ENCODE results near the gene TMEM161A.

TMEM161A gene

DNA sequence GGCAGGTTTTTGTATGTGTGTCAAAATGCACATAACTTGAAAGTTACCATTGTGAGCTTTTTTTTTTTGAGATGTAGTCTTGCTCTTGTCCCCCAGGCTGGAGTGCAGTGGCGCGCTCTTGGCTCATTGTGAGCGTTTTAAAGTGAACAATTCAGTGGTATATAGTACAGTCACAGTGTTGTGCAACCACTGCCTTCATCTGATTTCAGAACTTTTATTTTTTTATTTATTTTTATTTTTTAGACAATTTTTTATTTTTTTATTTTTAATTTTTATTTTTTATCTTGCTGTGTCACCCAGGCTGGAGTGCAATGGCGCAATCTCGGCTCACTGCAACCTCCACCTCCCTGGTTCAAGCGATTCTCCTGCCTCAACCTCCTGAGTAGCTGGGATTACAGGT is 59.5 kb downstream of the TMEM161A start:
- no peaks in the 10 kb centered on the region for H3K9me3 ChIP-seq (ENCODE audit: severe bottlenecking)
- H3K27me3 ChIP-seq (ENCODE audit: insufficient read depth, poor library complexity, severe bottlenecking): no peaks in the 10 kb centered on the region
- no peak overlapping the region for H3K4me3 ChIP-seq (ENCODE audit: severe bottlenecking)
- no peak overlapping the region for H3K27ac ChIP-seq (ENCODE audit: poor library complexity, severe bottlenecking)
- ATAC-seq (ENCODE audit: low read depth): no peak
- no peak for DNase-seq (ENCODE audit: low spot score)
- no peaks in the 10 kb centered on the region for H3K4me1 ChIP-seq (ENCODE audit: insufficient read depth, poor library complexity, severe bottlenecking)
- TF ChIP-seq, protein P1, sequence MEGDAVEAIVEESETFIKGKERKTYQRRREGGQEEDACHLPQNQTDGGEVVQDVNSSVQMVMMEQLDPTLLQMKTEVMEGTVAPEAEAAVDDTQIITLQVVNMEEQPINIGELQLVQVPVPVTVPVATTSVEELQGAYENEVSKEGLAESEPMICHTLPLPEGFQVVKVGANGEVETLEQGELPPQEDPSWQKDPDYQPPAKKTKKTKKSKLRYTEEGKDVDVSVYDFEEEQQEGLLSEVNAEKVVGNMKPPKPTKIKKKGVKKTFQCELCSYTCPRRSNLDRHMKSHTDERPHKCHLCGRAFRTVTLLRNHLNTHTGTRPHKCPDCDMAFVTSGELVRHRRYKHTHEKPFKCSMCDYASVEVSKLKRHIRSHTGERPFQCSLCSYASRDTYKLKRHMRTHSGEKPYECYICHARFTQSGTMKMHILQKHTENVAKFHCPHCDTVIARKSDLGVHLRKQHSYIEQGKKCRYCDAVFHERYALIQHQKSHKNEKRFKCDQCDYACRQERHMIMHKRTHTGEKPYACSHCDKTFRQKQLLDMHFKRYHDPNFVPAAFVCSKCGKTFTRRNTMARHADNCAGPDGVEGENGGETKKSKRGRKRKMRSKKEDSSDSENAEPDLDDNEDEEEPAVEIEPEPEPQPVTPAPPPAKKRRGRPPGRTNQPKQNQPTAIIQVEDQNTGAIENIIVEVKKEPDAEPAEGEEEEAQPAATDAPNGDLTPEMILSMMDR (IDR thresholded peaks at IDR 0.05; ENCODE audit: poor library complexity, severe bottlenecking): no peak
- H3K36me3 ChIP-seq (ENCODE audit: low read depth): no peaks in the 10 kb centered on the region

DNA sequence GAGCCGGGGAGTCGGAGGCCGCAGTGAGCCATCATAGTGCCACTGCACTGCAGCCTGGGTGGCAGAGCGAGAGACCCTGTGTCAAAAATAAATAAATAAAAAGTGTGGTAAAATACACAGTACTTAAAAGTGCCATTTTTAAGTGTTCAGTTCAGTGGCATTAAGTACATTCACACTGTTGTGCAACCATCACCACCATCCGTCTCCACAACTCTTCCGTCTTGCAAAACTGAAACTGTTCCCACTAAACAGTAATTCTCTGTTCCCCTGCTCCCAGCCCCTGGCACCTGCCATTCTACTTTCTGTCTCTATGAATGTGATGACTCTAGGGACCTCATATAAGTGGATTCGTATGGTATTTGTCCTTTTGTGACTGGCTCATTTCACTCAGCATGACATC is 61.2 kb downstream of the TMEM161A start:
- no peak overlapping the region for H3K27ac ChIP-seq (ENCODE audit: poor library complexity, severe bottlenecking)
- TF ChIP-seq, protein P1 (IDR thresholded peaks at IDR 0.05; ENCODE audit: poor library complexity, severe bottlenecking): no peak
- H3K4me1 ChIP-seq (ENCODE audit: insufficient read depth, poor library complexity, severe bottlenecking): no peaks in the 10 kb centered on the region
- DNase-seq (ENCODE audit: low spot score) (no peak), ATAC-seq (ENCODE audit: low read depth) (no peak)
- no peaks in the 10 kb centered on the region for H3K27me3 ChIP-seq (ENCODE audit: insufficient read depth, poor library complexity, severe bottlenecking)
- no peak overlapping the region for H3K4me3 ChIP-seq (ENCODE audit: severe bottlenecking)
- H3K36me3 ChIP-seq (ENCODE audit: low read depth): no peaks in the 10 kb centered on the region
- H3K9me3 ChIP-seq (ENCODE audit: severe bottlenecking): no peaks in the 10 kb centered on the region

DNA sequence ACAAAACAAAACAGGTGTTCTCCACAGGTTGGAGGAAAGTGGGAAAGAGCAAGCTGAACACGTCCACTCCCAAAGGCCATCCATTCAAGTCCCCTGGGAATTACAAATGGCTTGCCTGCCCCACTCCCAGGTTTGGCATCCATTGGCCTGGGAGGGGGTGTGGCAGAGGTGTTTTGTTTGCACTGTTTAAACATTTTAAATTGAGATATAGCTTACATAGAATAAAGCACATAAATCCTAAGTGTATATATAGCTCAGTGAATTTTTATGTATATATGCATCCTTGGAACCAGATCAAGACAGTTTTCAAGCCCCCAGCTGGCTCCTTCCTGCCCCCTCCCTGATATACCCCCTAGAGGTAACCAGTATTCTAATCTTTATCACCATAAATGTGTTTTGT is 61.8 kb downstream of the TMEM161A start:
- TF ChIP-seq, protein P1 (IDR thresholded peaks at IDR 0.05; ENCODE audit: poor library complexity, severe bottlenecking): no peak

DNA sequence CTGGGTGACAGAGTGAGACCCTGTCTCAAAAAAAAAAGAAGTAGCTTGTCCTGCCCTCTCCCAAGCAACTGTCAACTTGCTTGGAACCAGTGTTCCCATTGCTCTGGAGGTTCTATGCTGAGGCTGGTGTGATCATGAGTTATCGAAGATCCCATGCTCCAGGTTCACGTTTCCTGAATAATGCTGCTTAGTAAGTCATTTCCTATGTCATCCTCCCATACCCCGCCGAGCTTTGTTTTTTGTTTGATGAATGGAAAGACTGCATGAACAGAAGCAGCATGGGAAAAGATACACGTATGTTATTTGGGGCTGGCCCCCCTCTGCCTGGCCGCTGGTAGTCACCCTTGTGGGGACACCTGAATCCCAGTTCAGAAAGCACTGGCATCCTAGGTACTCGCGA is 63.2 kb downstream of the TMEM161A start:
- no peaks in the 10 kb centered on the region for H3K36me3 ChIP-seq (ENCODE audit: low read depth)
- no peak overlapping the region for H3K27ac ChIP-seq (ENCODE audit: poor library complexity, severe bottlenecking)
- TF ChIP-seq, protein P1 (IDR thresholded peaks at IDR 0.05; ENCODE audit: poor library complexity, severe bottlenecking): no peak
- no peaks in the 10 kb centered on the region for H3K4me1 ChIP-seq (ENCODE audit: insufficient read depth, poor library complexity, severe bottlenecking)
- DNase-seq (ENCODE audit: low spot score): no peak
- no peak overlapping the region for H3K4me3 ChIP-seq (ENCODE audit: severe bottlenecking)
- no peaks in the 10 kb centered on the region for H3K27me3 ChIP-seq (ENCODE audit: insufficient read depth, poor library complexity, severe bottlenecking)
- ATAC-seq (ENCODE audit: low read depth): no peak
- no peaks in the 10 kb centered on the region for H3K9me3 ChIP-seq (ENCODE audit: severe bottlenecking)

More for the DNA sequence above, 61.8 kb downstream of the TMEM161A start:
- DNase-seq (ENCODE audit: low spot score) (no peak), ATAC-seq (ENCODE audit: low read depth) (no peak)
- H3K9me3 ChIP-seq (ENCODE audit: severe bottlenecking): no peaks in the 10 kb centered on the region
- no peak overlapping the region for H3K4me3 ChIP-seq (ENCODE audit: severe bottlenecking)
- no peak overlapping the region for H3K27ac ChIP-seq (ENCODE audit: poor library complexity, severe bottlenecking)
- no peaks in the 10 kb centered on the region for H3K4me1 ChIP-seq (ENCODE audit: insufficient read depth, poor library complexity, severe bottlenecking)
- H3K27me3 ChIP-seq (ENCODE audit: insufficient read depth, poor library complexity, severe bottlenecking): no peaks in the 10 kb centered on the region
- no peaks in the 10 kb centered on the region for H3K36me3 ChIP-seq (ENCODE audit: low read depth)

DNA sequence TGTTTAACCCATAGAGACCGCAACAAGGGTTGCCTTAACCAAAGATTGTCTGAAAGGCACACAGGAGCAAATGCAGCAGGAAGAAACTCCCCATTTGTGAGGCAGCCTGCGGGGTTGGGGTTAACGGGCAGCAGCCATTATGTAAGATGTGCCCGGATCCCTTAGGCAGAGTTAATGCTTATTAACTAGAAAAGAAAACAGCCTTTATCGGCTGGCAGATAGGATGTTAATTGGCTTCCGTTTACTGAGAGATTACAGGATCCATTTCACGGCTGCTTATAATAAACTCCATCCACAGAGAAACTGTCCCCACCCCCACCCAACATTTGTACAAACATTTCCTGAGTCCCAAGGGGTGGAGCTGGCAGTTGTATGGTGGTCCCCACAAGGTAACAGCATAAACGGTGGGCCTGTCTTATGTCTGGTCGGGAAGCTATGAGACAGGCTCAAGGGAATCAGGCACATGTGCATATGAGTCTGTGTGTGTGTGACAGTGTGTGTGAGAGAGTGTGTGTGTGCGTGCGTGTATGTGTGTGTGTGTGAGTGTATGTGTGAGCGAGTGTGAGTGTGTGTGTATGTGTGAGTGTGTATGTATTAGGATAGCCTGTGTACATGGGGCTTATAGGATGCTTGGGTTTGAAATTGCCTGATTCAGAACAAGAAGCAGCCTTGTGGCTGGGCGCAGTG is 63.9 kb downstream of the TMEM161A start:
- ATAC-seq (ENCODE audit: low read depth) (no peak), DNase-seq (ENCODE audit: low spot score) (no peak)
- Histone ChIP-seq H3K4me1 (ENCODE audit: insufficient read depth, poor library complexity, severe bottlenecking) (no peaks in the 10 kb centered on the region), H3K36me3 (ENCODE audit: low read depth) (no peaks in the 10 kb centered on the region), H3K27me3 (ENCODE audit: insufficient read depth, poor library complexity, severe bottlenecking) (no peaks in the 10 kb centered on the region), H3K9me3 (ENCODE audit: severe bottlenecking) (no peaks in the 10 kb centered on the region), H3K27ac (ENCODE audit: poor library complexity, severe bottlenecking) (no peak overlapping the region), H3K4me3 (ENCODE audit: severe bottlenecking) (no peak overlapping the region)
- TF ChIP-seq, protein P1 (IDR thresholded peaks at IDR 0.05; ENCODE audit: poor library complexity, severe bottlenecking): no peak

Data from RWPE2 (cell line).